ENCODE measurements around the gene CCR4. TPM values are rescaled to one million over a fixed set of nuclear protein-coding genes. Genes with fewer than 3 reads are reported as not detected.
"Not testable (repeated sequence)": the region's sequence is repeated elsewhere in the genome, so short reads cannot be mapped to it uniquely, and the experiment has no call there.

CCR4 gene
- under 1 TPM; 0.12 to 0.35 (median 0.18) TPM for polyA plus RNA-seq (ENCODE audit: insufficient read length in 3 of 3)

DNA sequence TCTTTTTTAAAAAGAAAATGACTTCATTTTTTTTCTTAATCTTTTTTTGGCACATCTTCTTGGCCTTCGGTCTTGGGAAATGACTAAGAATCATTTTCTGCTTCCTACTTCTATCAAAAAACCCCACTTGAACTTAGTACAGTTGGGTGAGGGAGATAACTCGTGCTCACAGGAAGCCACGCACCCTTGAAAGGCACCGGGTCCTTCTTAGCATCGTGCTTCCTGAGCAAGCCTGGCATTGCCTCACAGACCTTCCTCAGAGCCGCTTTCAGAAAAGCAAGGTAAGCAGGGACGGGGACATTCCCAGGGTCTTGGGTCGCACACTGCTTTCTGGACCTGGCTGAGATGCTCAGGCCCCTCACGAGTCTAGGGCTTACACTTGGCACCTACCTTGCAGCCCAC lies at the start of gene CCR4:
Gene CCR4, plus strand, starts transcription at position 235 of the 402 bp plus-strand sequence. CDS start 1,779 bp downstream, outside the sequence.
- DNase-seq (ENCODE audit: low read depth in 3 of 3, low spot score in 2 of 3): no peak

DNA sequence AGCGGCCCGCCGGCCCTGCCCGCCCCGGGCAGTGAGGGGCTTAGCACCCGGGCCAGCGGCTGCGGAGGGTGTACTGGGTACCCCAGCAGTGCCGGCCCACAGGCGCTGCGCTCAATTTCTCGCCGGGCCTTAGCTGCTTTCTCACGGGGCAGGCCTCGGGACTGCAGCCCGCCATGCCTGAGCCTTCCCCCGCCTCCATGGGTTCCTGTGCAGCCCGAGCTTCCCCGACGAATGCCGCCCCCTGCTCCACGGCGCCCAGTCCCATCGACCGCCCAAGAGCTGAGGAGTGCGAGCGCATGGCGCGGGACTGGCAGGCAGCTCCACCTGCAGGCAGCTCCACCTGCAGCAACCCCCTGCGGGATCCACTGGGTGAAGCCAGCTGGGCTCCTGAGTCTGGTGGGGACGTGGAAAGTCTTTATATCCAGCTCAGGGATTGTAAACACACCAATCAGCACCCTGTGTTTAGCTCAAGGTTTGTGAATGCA lies 48.5 kb upstream of the CCR4 start:
- DNase-seq (ENCODE audit: low read depth in 3 of 3, low spot score in 2 of 3): not testable (repeated sequence)

DNA sequence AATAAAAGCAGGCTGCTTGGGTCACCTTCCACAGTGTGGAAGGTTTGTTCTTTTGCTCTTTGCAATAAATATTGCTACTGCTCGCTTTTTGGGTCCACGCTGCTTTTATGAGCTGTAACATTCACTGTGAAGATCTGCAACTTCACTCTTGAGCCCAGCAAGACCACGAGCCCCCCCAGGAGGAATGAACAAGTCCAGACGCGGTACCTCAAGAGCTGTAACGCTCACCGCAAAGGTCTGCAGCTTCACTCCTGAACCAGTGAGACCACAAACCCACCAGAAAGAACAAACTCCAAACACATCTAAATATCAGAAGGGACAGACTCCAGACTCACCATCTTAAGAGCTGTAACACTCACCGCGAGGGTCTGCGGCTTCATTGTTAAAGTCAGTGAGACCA lies 47.5 kb upstream of the CCR4 start:
- DNase-seq (ENCODE audit: low read depth in 3 of 3, low spot score in 2 of 3): no peak

DNA sequence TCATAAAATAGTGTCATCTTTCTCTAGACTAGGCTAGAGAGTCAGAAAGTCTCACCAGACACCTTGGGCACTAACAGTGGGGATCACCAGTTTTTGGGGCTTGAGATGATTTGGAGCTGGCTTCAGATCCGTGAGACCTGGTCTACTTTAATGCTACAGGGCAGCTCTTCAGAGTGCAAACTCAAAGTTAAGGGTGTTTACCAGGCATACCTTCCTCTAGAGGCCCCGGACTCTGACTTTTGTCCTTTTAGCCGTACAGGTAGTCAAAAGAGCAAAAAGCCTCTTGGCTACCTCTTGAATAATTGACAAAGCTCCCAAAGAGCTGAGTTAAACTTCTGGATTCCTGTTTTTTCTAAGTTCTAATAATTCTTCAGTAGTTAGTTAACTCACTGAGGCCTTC lies 41.4 kb upstream of the CCR4 start:
- no peak for DNase-seq (ENCODE audit: low read depth in 3 of 3, low spot score in 2 of 3)

DNA sequence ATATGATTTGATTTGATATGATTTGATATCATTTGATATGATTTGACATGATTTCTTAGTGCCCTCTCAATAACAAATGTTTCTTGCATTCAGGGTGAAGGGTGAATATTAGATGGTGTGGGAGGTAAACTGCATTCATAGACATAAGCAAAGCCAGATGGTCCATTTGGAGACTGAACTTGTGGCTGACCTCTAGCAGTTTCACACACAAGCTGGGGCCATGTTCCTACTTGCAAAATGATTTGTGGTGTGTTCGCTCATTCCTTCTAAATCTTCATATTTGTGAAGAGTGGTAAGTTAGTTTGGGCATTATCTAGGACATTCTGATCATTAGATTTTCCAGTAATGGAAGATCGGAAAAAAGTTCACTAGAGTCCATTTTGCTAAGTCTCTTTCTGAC lies 40.5 kb upstream of the CCR4 start:
- no peak for DNase-seq (ENCODE audit: low read depth in 3 of 3, low spot score in 2 of 3)

DNA sequence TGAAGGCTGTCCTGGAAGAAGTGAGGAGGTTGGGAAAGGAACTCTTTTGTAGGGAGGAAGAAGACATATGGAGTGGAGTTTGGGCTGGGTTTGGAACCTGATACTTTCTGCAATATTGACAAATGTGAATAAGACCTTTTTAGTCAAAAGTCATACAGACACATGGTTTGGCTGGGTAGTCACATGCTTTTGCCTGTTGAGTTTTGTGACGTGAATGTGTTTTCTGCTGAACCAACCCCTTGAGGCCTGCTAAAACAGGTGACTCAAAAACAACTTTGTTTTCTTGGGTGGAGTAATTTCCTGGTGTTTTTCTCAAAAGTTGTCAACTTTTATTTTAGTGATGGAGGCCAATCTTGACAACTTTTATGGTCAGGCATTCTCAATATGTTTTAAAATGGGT lies 39.4 kb upstream of the CCR4 start:
- DNase-seq (ENCODE audit: low read depth in 3 of 3, low spot score in 2 of 3): no peak

DNA sequence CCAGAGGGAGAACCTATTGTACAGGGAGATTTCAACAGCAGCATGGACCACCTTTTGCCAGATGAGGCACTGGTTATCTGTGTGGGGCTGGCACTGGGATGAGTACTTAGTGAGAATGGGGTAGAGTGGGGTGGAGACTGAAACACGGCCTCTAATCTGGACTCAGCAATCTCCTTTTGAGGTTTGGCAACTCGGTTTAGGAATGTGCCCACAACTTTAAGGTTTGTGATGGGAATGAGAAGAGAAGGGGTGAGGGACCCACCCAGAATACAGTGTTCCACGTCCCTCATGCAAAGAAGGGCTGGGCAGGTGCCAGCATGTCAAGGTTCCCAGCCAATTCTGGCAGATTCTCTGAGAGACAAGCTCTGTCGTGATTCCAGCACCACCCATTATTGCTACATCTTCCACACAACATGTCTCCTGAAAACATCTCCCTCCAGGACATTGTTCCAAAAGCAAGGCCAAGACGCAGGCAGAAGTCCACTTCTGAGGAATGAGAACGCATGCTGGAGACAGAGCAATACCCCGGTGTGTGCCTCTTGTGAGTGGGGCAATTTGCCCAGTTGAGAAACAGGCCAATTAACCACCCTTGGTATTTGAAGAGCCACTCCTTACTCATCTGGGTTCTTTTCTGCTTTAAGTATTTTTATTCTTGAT lies 37.5 kb upstream of the CCR4 start:
- no peak for DNase-seq (ENCODE audit: low read depth in 3 of 3, low spot score in 2 of 3)

DNA sequence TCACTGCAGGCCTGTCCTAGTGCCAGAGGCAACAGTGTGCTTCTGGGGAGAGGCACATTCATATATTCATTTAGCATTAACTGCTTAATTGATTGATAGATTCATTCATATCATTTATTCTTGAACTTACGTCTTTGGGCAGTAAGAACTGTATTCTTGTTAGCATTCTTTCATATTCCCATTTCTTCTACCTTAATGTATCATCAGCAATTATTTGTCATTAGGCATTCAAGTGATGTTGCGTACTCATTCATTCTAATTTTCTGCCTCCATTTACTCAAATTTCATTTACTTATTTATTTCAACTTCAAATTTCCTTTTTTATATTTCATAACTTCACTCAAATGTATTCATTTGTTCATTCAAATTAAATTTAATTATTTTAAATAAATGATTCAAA lies 31.5 kb upstream of the CCR4 start:
- no peak for DNase-seq (ENCODE audit: low read depth in 3 of 3, low spot score in 2 of 3)

DNA sequence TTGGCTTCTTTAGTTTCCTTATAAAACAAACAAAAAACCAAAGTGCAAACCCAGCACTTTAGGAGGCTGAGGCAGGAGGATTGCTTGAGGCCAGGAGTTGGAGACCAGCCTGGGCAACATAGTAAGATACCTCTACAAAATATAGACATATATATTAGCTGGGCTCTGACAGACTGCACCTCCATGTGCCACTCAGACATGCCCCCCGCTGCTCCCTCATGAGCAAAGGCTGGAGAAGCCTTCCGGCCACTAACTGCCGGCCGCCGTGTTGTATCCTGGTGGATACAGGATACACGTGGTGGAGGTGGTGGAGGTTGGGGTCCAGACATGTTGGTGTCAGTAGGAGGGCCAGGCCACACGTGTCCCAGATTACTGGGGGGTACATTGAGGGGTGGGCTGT lies 29.4 kb upstream of the CCR4 start:
- DNase-seq (ENCODE audit: low read depth in 3 of 3, low spot score in 2 of 3): no peak

DNA sequence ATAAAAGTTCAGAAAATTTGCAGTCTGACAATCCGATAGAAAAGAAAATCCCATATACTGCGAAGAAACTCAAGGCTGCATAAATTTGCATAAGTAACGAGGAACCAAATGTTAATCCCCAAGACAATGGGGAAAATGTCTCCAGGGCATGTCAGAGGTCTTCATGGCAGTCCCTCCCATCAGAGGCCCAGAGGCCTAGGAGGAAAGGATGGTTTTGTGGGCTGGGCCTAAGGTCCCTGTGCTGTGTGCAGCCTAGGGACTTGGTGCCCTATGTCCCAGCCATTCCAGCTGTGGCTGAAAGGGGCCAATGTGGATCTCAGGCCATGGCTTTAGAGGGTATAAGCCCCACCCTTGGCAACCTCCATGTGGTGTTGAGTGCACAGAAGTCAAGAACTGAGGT lies 21.3 kb upstream of the CCR4 start:
- no peak for DNase-seq (ENCODE audit: low read depth in 3 of 3, low spot score in 2 of 3)

DNA sequence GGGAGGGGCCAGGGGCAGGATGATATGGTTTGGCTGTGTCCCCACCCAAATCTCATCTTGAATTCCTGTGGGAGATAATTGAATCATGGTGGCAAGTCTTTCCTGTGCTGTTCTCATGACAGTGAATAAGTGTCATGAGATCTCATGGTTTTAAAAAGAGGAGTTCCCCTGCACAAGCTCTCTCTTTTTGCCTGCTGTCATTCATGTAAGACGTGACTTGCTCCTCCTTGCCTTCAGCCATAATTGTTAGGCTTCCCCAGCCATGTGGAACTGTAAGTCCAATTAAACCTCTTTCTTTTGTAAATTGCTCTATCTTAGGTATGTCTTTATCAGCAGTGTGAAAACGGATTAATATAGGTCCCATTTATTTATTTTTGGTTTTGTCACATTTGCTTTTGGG lies 20.2 kb upstream of the CCR4 start:
- DNase-seq (ENCODE audit: low read depth in 3 of 3, low spot score in 2 of 3): not testable (repeated sequence)

DNA sequence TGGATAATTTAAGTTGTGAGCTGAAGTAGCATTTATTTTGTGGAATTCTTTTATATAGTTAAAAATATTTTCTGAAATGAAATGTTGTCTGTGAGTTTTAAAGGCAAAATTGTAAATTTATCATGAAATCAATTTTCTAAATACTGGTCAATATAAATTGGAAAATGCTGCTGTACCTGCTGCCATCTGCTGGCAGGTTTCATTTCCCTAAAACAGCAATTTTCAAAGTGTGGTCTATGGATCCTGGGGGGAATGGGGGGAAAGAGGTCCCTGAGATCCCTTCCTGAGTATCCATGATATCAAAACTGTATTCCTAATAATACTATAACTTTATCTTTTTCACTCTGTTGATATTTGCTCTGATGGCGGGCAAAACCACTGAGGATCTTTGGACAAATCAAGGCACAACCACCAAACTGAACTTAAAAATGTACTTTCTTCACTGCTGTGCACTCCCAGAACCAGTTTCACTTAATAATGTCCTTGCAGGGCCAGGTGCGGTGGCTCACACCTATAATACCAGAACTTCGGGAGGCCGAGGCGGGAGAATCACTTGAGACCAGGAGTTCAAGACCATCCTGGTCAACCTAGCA lies 17.2 kb upstream of the CCR4 start:
- DNase-seq (ENCODE audit: low read depth in 3 of 3, low spot score in 2 of 3): no peak

DNA sequence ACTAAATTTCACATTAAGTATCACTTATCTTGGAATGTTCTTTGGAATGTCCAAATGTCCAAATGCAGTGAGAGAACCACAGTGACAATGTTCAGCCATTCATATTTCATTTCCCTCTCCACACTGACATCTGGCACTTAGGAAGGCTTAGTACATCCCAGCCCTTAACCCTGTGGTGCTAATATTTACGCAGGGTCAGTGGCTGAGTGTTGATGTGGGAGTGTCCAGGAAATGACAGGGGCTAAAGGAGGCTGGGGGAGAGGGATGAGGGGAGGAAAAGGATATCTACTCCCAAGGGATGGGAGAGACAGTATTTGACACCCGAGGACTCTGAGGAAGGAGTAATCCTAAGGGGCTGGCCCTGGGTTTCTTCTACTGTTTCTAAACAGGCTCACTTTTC lies 14.1 kb upstream of the CCR4 start:
- no peak for DNase-seq (ENCODE audit: low read depth in 3 of 3, low spot score in 2 of 3)

DNA sequence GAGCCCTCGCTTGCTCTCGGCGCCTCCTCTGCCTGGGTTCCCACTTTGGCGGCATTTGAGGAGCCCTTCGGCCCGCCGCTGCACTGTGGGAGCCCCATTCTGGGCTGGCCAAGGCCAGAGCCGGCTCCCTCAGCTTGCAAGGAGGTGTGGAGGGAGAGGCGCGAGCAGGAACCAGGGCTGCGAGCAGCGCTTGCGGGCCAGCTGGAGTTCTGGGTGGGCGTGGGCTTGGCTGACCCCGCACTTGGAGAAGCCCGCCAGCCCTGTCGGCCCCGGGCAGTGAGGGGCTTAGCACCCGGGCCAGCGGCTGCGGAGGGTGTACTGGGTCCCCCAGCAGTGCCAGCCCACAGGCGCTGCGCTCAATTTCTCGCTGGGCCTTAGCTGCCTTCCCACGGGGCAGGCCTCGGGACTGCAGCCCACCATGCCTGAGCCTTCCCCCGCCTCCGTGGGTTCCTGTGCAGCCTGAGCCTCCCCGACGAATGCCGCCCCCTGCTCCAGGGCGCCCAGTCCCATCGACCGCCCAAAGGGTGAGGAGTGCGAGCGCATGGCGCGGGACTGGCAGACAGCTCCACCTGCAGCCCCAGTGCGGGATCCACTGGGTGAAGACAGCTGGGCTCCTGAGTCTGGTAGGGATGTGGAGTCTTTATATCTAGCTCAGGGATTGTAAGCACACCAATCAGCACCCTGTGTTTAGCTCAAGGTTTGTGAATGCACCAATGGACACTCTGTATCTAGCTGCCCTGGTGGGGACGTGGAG lies 11.7 kb upstream of the CCR4 start:
- not testable (repeated sequence) for DNase-seq (ENCODE audit: low read depth in 3 of 3, low spot score in 2 of 3)

DNA sequence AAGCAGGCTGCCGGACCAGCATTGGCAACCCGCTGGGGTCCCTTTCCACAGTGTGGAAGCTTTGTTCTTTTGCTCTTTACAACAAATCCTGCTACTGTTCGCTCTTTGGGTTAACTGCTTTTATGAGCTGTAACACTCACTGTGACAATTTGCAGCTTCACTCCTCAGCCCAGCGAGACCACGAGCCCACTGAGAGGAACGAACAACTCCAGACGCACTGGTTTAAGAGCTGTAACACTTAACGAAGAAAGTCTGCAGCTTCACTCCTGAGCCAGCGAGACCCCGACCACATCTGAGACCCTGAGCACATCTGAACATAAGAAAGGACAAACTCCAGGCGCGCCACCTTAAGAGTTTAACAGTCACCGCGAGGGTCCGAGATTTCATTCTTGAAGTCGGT lies 10.7 kb upstream of the CCR4 start:
- no peak for DNase-seq (ENCODE audit: low read depth in 3 of 3, low spot score in 2 of 3)

DNA sequence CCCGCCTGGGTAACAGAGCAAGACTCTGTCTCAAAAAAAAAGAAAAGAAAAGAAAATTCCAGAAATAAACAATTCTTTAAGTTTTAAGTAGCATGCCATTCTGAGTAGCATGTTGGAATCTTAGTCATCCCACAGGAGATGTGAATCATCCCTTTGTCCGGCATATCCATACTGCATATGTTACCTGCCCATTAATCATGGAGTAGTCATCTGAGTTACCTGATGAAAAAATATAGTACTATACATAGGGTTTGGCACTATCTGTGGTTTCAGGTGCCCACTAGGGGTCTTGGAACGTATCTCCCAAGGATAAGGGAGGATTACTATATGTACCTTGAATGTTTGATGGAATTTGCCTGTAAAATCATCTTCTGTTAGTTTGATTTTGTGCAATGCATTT lies 6.3 kb upstream of the CCR4 start:
- DNase-seq (ENCODE audit: low read depth in 3 of 3, low spot score in 2 of 3): no peak

DNA sequence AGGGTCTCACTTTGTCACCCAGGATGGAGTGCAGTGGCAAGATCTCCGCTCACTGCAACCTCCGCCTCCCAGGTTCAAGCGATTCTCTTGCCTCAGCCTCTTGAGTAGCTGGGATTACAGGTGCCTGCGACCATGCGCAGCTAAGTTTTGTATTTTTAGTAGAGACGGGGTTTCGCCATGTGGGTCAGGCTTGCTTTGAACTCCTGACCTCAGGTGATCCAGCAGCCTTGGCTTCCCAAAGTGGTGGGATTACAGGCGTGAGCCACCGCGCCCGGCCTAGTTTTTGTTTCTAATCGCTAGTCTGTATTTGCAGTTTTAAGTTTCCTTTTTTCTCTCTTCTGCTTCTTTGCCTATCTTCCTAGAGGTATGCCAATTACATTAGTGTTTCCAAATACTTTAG lies 5.8 kb upstream of the CCR4 start:
- DNase-seq (ENCODE audit: low read depth in 3 of 3, low spot score in 2 of 3): not testable (repeated sequence)

DNA sequence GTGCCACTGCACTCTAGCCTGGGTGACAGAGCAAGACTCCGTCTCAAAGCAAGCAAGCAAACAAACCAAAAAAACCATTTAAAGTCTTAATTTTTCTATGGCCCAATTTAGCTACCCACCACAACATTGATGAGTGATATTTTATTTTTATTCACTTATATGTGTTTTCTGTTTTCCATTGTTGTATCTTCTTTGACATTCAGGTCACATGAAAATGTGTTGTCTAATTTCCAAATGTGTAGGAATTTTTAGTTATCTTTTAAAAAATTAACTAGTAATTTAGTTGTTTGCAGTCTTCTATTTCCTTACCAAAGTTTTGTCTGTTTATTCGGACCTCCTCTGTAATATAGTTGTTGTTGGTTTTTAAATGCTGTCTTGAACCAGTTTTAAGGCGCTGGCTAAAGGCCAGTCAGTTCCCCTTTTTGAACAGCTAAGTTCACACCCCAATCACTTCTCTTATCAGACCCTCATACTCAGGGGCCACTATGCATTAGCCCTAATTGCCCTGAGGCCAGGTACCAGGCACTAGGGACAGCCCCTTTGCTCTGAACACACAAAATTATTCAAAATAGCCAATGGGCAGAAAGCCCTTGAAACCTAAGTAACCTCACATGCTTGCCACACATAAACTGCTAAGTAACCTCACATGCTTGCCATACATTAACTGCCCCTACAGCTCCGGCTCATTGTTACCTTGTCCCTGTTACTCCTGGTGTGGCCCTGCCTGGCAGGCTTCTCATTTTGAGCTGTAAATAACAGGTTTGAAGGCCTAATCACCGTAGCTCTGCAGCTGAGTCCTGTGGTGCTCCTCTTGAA lies 4.3 kb upstream of the CCR4 start:
- no peak for DNase-seq (ENCODE audit: low read depth in 3 of 3, low spot score in 2 of 3)

DNA sequence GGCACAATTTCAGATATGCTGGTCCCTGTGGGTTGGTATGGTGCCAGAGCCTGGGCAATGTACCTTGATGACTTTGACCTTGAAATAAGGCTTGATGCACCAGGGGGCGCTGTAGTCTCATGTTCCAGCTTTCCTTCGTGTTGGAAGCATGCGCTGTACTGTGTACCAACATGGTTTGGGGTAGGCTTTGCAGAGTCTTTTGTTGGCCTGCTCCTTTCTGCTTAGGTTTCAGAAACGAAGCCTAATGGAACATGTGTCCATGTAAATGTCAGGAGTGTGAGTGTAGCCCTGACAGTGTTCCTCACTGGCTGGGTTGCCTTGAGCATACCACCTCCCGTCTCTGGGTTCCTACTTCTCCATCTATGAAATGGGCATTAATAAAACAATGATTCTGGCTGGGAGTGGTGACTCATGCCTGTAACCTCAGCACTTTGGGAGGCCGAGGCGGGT lies 3.6 kb upstream of the CCR4 start:
- peak; percentile 54 to 72 (median 64) for DNase-seq (ENCODE audit: low read depth in 3 of 3, low spot score in 2 of 3)

DNA sequence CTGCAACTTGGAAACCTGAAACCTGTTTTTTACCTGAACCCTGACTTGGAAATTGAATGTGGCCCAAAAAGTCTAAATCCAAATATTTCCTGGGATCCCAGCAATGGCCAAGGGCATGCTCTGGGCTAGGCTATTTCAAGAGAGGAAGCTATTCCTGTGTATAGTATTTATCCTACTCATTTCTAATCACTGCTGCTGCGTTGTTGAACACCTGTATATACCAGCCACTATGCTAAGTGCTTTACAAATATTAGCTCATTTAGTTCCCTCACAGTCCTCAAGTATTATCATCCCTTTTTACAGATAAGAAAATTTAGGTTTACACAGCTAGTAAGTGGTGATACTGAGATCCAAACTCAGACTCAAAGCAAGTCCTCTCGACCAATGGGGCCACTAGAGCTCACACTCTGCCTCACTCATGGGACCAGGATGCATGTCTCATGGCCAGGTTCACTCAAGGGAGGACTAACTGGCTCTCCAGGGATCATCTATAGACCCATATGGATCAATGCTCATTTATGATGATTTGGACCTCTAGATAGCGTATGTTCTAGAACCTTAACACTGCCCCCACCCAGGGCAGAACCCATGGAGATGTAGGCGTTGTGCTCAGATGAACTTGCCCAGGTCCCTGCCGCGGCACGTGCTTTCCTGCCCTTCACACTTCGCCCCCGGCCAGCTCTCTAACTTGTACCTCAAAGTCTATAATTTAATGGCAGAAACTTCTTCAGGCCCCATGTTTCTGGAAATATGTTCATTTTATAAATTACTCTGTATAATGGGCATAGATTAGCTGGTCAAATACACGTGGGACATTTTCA lies 2.6 kb upstream of the CCR4 start:
- no peak for DNase-seq (ENCODE audit: low read depth in 3 of 3, low spot score in 2 of 3)
